ENCODE data around the gene CHAT. TPM values are rescaled to one million over a fixed set of nuclear protein-coding genes. Genes with fewer than 3 reads are reported as not detected.
A peak's percentile ranks its signal among the peaks of the same experiment; 100 is the strongest.

The CHAT gene
- not detected for total RNA-seq

- H3K4me1 Mint-ChIP-seq, result peaks cover 2% of the 10 kb centered on the region
- DNase-seq (no peak), ATAC-seq (no peak)
- no peak within 1 kb of the TSS for H3K4me3 Mint-ChIP-seq
- no peak within 1 kb of the TSS for H3K27ac Mint-ChIP-seq
- H3K9me3 Mint-ChIP-seq (ENCODE audit: low read depth), result peaks cover 5% of the 10 kb centered on the region
- H3K36me3 Mint-ChIP-seq, result peaks cover 8% of the 10 kb centered on the region
- H3K27me3 Mint-ChIP-seq, result peaks cover 68% of the 10 kb centered on the region
- CTCF ChIA-PET, result no interaction called here
Measured at GRCh38 chr10:49613882-49614241, at the start of gene CHAT. TSS of gene CHAT (plus strand) at chr10:49614037. CDS start at chr10:49614190, 153 bp downstream.

- H3K4me1 Mint-ChIP-seq, result peaks cover 18% of the 10 kb centered on the region
- peaks cover 2% of the 10 kb centered on the region for H3K9me3 Mint-ChIP-seq (ENCODE audit: low read depth)
- CTCF ChIA-PET, result no interaction called here
- ATAC-seq (no peak), DNase-seq (no peak)
- no peak overlapping the region for H3K27ac Mint-ChIP-seq
- H3K27me3 Mint-ChIP-seq, result peaks cover 41% of the 10 kb centered on the region
- no peak overlapping the region for H3K4me3 Mint-ChIP-seq
- peaks cover 5% of the 10 kb centered on the region for H3K36me3 Mint-ChIP-seq
Measured at GRCh38 chr10:49564461-49565009, 49.3 kb upstream of the CHAT start.

GRCh38 chr10:49567810-49568209 is 46.0 kb upstream of the CHAT start:
- Mint-ChIP-seq H3K27ac (no peak overlapping the region), H3K27me3 (peaks cover 39% of the 10 kb centered on the region), H3K4me3 (no peak overlapping the region), H3K9me3 (ENCODE audit: low read depth) (peaks cover 2% of the 10 kb centered on the region), H3K36me3 (peaks cover 5% of the 10 kb centered on the region), H3K4me1 (peaks cover 32% of the 10 kb centered on the region)
- DNase-seq (no peak), ATAC-seq (no peak)
- CTCF ChIA-PET, result no interaction called here

GRCh38 chr10:49568235-49568634 is 45.6 kb upstream of the CHAT start:
- CTCF ChIA-PET, result no interaction called here
- Mint-ChIP-seq H3K27ac (no peak overlapping the region), H3K4me1 (peaks cover 32% of the 10 kb centered on the region), H3K9me3 (ENCODE audit: low read depth) (peaks cover 2% of the 10 kb centered on the region), H3K4me3 (no peak overlapping the region), H3K27me3 (peaks cover 36% of the 10 kb centered on the region), H3K36me3 (peaks cover 5% of the 10 kb centered on the region)
- DNase-seq, result no peak
- ATAC-seq, result no peak

- peaks cover 5% of the 10 kb centered on the region for H3K36me3 Mint-ChIP-seq
- no peak for ATAC-seq
- peaks cover 2% of the 10 kb centered on the region for H3K9me3 Mint-ChIP-seq (ENCODE audit: low read depth)
- H3K27me3 Mint-ChIP-seq, result peaks cover 34% of the 10 kb centered on the region
- peaks cover 35% of the 10 kb centered on the region for H3K4me1 Mint-ChIP-seq
- H3K4me3 Mint-ChIP-seq, result no peak overlapping the region
- no peak for DNase-seq
- CTCF ChIA-PET, result interaction anchor here (1.1 kb wide), 1 partner anchor 26 kb away, joined by 3 read pairs; no protein-coding TSS in a partner anchor
- no peak overlapping the region for H3K27ac Mint-ChIP-seq
Measured at GRCh38 chr10:49569031-49569631, 44.7 kb upstream of the CHAT start.

GRCh38 chr10:49571388-49571787 is 42.4 kb upstream of the CHAT start:
- H3K9me3 Mint-ChIP-seq (ENCODE audit: low read depth), result peaks cover 2% of the 10 kb centered on the region
- CTCF ChIA-PET, result no interaction called here
- peaks cover 35% of the 10 kb centered on the region for H3K4me1 Mint-ChIP-seq
- H3K27me3 Mint-ChIP-seq, result peaks cover 28% of the 10 kb centered on the region
- peak; percentile 60 for ATAC-seq
- DNase-seq, result no peak
- H3K4me3 Mint-ChIP-seq, result no peak overlapping the region
- no peak overlapping the region for H3K27ac Mint-ChIP-seq
- peaks cover 5% of the 10 kb centered on the region for H3K36me3 Mint-ChIP-seq

- peaks cover 5% of the 10 kb centered on the region for H3K36me3 Mint-ChIP-seq
- H3K27ac Mint-ChIP-seq, result no peak overlapping the region
- no peak for DNase-seq
- peaks cover 2% of the 10 kb centered on the region for H3K9me3 Mint-ChIP-seq (ENCODE audit: low read depth)
- CTCF ChIA-PET, result no interaction called here
- no peak overlapping the region for H3K4me3 Mint-ChIP-seq
- ATAC-seq, result no peak
- peaks cover 43% of the 10 kb centered on the region for H3K4me1 Mint-ChIP-seq
- peaks cover 21% of the 10 kb centered on the region for H3K27me3 Mint-ChIP-seq
Measured at GRCh38 chr10:49572594-49573114, 41.2 kb upstream of the CHAT start.

GRCh38 chr10:49575489-49576072 is 38.3 kb upstream of the CHAT start:
- H3K4me1 Mint-ChIP-seq, result peaks cover 25% of the 10 kb centered on the region
- H3K9me3 Mint-ChIP-seq (ENCODE audit: low read depth), result no peaks in the 10 kb centered on the region
- no peak overlapping the region for H3K4me3 Mint-ChIP-seq
- H3K27me3 Mint-ChIP-seq, result peaks cover 10% of the 10 kb centered on the region
- CTCF ChIA-PET, result no interaction called here
- no peak for DNase-seq
- H3K27ac Mint-ChIP-seq, result no peak overlapping the region
- H3K36me3 Mint-ChIP-seq, result no peaks in the 10 kb centered on the region
- ATAC-seq, result no peak

GRCh38 chr10:49577182-49577925 is 36.5 kb upstream of the CHAT start:
- ATAC-seq, result peak; percentile 23
- no peak for DNase-seq
- CTCF ChIA-PET, result interaction anchor here (1.4 kb wide), 1 partner anchor 16 kb away, joined by 4 read pairs; no protein-coding TSS in a partner anchor

GRCh38 chr10:49578392-49578791 is 35.4 kb upstream of the CHAT start:
- H3K27ac Mint-ChIP-seq, result no peak overlapping the region
- CTCF ChIA-PET, result interaction anchor here (1.4 kb wide), 1 partner anchor 15 kb away, joined by 4 read pairs; no protein-coding TSS in a partner anchor
- H3K27me3 Mint-ChIP-seq, result peaks cover 12% of the 10 kb centered on the region
- no peak overlapping the region for H3K4me3 Mint-ChIP-seq
- H3K36me3 Mint-ChIP-seq, result no peaks in the 10 kb centered on the region
- H3K9me3 Mint-ChIP-seq (ENCODE audit: low read depth), result no peaks in the 10 kb centered on the region
- no peak for DNase-seq
- peaks cover 20% of the 10 kb centered on the region for H3K4me1 Mint-ChIP-seq
- ATAC-seq, result no peak

More at GRCh38 chr10:49577182-49577925, 36.5 kb upstream of the CHAT start:
- H3K4me1 Mint-ChIP-seq, result peaks cover 19% of the 10 kb centered on the region
- no peaks in the 10 kb centered on the region for H3K36me3 Mint-ChIP-seq
- no peak overlapping the region for H3K27ac Mint-ChIP-seq
- peaks cover 10% of the 10 kb centered on the region for H3K27me3 Mint-ChIP-seq
- no peaks in the 10 kb centered on the region for H3K9me3 Mint-ChIP-seq (ENCODE audit: low read depth)
- no peak overlapping the region for H3K4me3 Mint-ChIP-seq

- ATAC-seq (no peak), DNase-seq (no peak)
- CTCF ChIA-PET, result interaction anchor here (1.1 kb wide), 1 partner anchor 14 kb away, joined by 3 read pairs; no protein-coding TSS in a partner anchor
- Mint-ChIP-seq H3K9me3 (ENCODE audit: low read depth) (no peaks in the 10 kb centered on the region), H3K27me3 (peaks cover 23% of the 10 kb centered on the region), H3K4me3 (no peak overlapping the region), H3K27ac (no peak overlapping the region), H3K4me1 (peaks cover 17% of the 10 kb centered on the region), H3K36me3 (no peaks in the 10 kb centered on the region)
Measured at GRCh38 chr10:49579621-49580020, 34.2 kb upstream of the CHAT start.

- H3K36me3 Mint-ChIP-seq, result no peaks in the 10 kb centered on the region
- CTCF ChIA-PET, result no interaction called here
- H3K9me3 Mint-ChIP-seq (ENCODE audit: low read depth), result peaks cover 3% of the 10 kb centered on the region
- no peak overlapping the region for H3K27ac Mint-ChIP-seq
- H3K4me3 Mint-ChIP-seq, result no peak overlapping the region
- DNase-seq (no peak), ATAC-seq (no peak)
- peaks cover 9% of the 10 kb centered on the region for H3K4me1 Mint-ChIP-seq
- peaks cover 38% of the 10 kb centered on the region for H3K27me3 Mint-ChIP-seq
Measured at GRCh38 chr10:49585387-49585786, 28.4 kb upstream of the CHAT start.

GRCh38 chr10:49587981-49588380 is 25.9 kb upstream of the CHAT start:
- peaks cover 3% of the 10 kb centered on the region for H3K9me3 Mint-ChIP-seq (ENCODE audit: low read depth)
- H3K27me3 Mint-ChIP-seq, result peaks cover 46% of the 10 kb centered on the region
- CTCF ChIA-PET, result no interaction called here
- no peak for ATAC-seq
- H3K36me3 Mint-ChIP-seq, result no peaks in the 10 kb centered on the region
- no peak for DNase-seq
- H3K4me1 Mint-ChIP-seq, result no peaks in the 10 kb centered on the region
- no peak overlapping the region for H3K27ac Mint-ChIP-seq
- no peak overlapping the region for H3K4me3 Mint-ChIP-seq
